K562 (cell line): ENCODE data around the gene PPM1D. TPM values are rescaled to one million over a fixed set of nuclear protein-coding genes. Genes with fewer than 3 reads are reported as not detected.

Experiments
- CXXC5 ChIP-seq: fragments of 250-450 bp; sonication (Bioruptor Pico); IDR thresholded peaks from 2 replicates; pipeline ENCODE4 v1.8.0; 2022; ENCODE audit warnings: inconsistent platforms, mild to moderate bottlenecking, moderate library complexity
- HLTF ChIP-seq: fragments of 450-650 bp; IDR thresholded peaks from 2 replicates; pipeline ENCODE4 v1.6.1; 2016
- JUN ChIP-seq, 2 experiments: sonication (generic) in 1 of 2; formaldehyde crosslinking in 1 of 2; IDR thresholded peaks; 2 replicates each; pipeline versions ENCODE4 v1.6.1 to v1.8.0; 2012 to 2022; ENCODE audit warnings: borderline replicate concordance in 2 of 2, mild to moderate bottlenecking in 2 of 2, improper control_type of control experiment in 1 of 2, low read depth in 1 of 2, low read length in 1 of 2, missing genetic modification reagents in 1 of 2
- LARP7 ChIP-seq: fragments of 450-650 bp; IDR thresholded peaks from 2 replicates; pipeline ENCODE4 v1.6.1; 2016
- MCM2 ChIP-seq: fragments of 450-650 bp; IDR thresholded peaks from 2 replicates; pipeline ENCODE4 v1.6.1; 2017; ENCODE audit warnings: low read depth, mild to moderate bottlenecking
- MEF2D ChIP-seq: conservative IDR thresholded peaks from 2 replicates; pipeline ENCODE4 v1.6.1; 2016; ENCODE audit warnings: low read depth, missing genetic modification characterization, missing compliant biosample characterization
- POLR2A ChIP-seq: fragments of 450-650 bp; conservative IDR thresholded peaks from 2 replicates; pipeline ENCODE4 v1.6.1; 2016
- RERE ChIP-seq: sonication (generic); formaldehyde crosslinking; IDR thresholded peaks from 2 replicates; pipeline ENCODE4 v1.8.0; 2023; ENCODE audit warnings: missing genetic modification reagents, mild to moderate bottlenecking, borderline replicate concordance
- SIX5 ChIP-seq, 2 experiments: IDR thresholded peaks; 2 replicates each; pipeline ENCODE4 v1.6.1; 2011; ENCODE audit warnings: low read length in 2 of 2, borderline replicate concordance in 1 of 2, low read depth in 1 of 2, mild to moderate bottlenecking in 1 of 2, moderate library complexity in 1 of 2; ENCODE audit not compliant: insufficient read depth in 1 of 2
- STAG1 ChIP-seq: sonication (generic); formaldehyde crosslinking; IDR thresholded peaks from 2 replicates; pipeline ENCODE4 v1.5.0; 2020; ENCODE audit warnings: missing genetic modification reagents, borderline replicate concordance
- TOE1 ChIP-seq, 2 experiments: fragments of 450-650 bp in 1 of 2; sonication (generic) in 1 of 2; formaldehyde crosslinking in 1 of 2; IDR thresholded peaks; 2 replicates each; pipeline versions ENCODE4 v1.7.1 to v1.8.0; 2016 to 2022; ENCODE audit warnings: borderline replicate concordance in 2 of 2, mild to moderate bottlenecking in 2 of 2, antibody characterized with exemption in 1 of 2, inconsistent platforms in 1 of 2, low read depth in 1 of 2, missing genetic modification reagents in 1 of 2, moderate library complexity in 1 of 2
- U2AF1 ChIP-seq: fragments of 200-400 bp; formaldehyde crosslinking; optimal IDR thresholded peaks from 2 replicates; pipeline ENCODE3; 2017; ENCODE audit warnings: mild to moderate bottlenecking, low read depth, low read length, moderate library complexity
- ZNF134 ChIP-seq: fragments of 250-450 bp; sonication (Bioruptor Pico); conservative IDR thresholded peaks from 2 replicates; pipeline ENCODE4 v1.4.0; 2020
- polyA plus RNA-seq, 8 experiments: library from polyadenylated mRNA; depleted of rRNA in 4 of 8; stranded (reverse) in 5 of 8; unstranded in 3 of 8; fragments of >200 nt; fragmentation: Nextera tagmentation in 2 of 8; fragmentation: Illumina TruSeq in 1 of 8; extraction: Ambion mirVana in 2 of 8; extraction: Trizol in 1 of 8; gene quantifications; 2 replicates each; pipeline versions ENCODE4 v1.2.1 to v1.2.3, GENCODE V29; 2011 to 2014; ENCODE audit warnings: inconsistent platforms in 1 of 8, missing spikeins in 1 of 8
- total RNA-seq, 7 experiments: library from RNA; depleted of rRNA in 6 of 7; stranded (reverse); fragments of >200 nt in 6 of 7; fragmentation: Illumina TruSeq in 2 of 7; extraction: Trizol in 2 of 7; gene quantifications; 2 replicates each; pipeline versions ENCODE4 v1.2.1 to v1.2.3, GENCODE V29; 2011 to 2021; ENCODE audit warnings: low replicate concordance in 1 of 7
- TF ChIP-seq, protein P1 (sequence below): fragments of 450-650 bp; formaldehyde crosslinking; IDR thresholded peaks from 2 replicates; pipeline ENCODE4 v1.4.0; 2022; ENCODE audit warnings: mild to moderate bottlenecking, moderate library complexity
- TF ChIP-seq, protein P2 (sequence below): fragments of 450-650 bp; IDR thresholded peaks from 2 replicates; pipeline ENCODE4 v1.6.1; 2016; ENCODE audit warnings: low read depth, mild to moderate bottlenecking, moderate library complexity
- TF ChIP-seq, protein P3 (sequence below): sonication (generic); formaldehyde crosslinking; IDR thresholded peaks from 2 replicates; pipeline ENCODE4 v1.8.1; 2022; ENCODE audit warnings: missing genetic modification reagents

Gene PPM1D
- total and polyA plus RNA-seq, 9 of the 15 experiments (the other 6 are each of a cell fraction or from before 2014, with no cell fraction given) = 2.1 to 19.0 (median 7.8) TPM

DNA sequence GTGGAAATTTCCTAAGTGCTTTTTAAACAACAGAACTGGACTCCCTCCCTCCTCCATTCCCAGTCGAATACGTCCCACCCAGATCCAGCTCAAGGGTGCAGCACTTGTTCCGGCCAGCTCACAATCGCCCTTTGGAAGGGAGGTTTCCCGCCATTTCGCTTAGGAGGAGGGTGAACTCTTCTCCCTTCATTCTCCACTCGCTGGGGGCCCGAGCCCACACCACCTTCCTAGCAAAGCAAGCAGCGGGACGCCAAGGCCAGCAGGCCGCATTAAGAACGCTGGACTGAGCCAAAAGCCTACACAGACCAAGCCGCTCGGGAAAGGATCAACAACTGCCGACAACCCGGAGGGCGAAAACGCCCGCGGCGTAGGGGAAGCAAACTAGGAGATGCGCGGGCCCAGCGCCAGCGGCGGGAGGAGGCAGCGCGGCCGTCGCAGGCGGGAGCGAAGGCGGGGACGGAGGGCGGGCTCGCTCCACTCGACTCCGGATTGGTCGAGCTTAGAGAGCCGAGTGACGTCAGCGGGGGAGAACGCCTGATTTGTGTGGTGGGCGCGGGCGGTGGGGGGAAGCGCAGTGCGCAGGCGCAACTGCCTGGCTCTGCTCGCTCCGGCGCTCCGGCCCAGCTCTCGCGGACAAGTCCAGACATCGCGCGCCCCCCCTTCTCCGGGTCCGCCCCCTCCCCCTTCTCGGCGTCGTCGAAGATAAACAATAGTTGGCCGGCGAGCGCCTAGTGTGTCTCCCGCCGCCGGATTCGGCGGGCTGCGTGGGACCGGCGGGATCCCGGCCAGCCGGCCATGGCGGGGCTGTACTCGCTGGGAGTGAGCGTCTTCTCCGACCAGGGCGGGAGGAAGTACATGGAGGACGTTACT, at the start of gene PPM1D (continued):
- TF ChIP-seq, protein P1, sequence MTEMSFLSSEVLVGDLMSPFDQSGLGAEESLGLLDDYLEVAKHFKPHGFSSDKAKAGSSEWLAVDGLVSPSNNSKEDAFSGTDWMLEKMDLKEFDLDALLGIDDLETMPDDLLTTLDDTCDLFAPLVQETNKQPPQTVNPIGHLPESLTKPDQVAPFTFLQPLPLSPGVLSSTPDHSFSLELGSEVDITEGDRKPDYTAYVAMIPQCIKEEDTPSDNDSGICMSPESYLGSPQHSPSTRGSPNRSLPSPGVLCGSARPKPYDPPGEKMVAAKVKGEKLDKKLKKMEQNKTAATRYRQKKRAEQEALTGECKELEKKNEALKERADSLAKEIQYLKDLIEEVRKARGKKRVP (CRISPR knock-in tag) = no peak
- TF ChIP-seq, protein P2, sequence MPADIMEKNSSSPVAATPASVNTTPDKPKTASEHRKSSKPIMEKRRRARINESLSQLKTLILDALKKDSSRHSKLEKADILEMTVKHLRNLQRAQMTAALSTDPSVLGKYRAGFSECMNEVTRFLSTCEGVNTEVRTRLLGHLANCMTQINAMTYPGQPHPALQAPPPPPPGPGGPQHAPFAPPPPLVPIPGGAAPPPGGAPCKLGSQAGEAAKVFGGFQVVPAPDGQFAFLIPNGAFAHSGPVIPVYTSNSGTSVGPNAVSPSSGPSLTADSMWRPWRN = no peak
- TF ChIP-seq, protein P3, sequence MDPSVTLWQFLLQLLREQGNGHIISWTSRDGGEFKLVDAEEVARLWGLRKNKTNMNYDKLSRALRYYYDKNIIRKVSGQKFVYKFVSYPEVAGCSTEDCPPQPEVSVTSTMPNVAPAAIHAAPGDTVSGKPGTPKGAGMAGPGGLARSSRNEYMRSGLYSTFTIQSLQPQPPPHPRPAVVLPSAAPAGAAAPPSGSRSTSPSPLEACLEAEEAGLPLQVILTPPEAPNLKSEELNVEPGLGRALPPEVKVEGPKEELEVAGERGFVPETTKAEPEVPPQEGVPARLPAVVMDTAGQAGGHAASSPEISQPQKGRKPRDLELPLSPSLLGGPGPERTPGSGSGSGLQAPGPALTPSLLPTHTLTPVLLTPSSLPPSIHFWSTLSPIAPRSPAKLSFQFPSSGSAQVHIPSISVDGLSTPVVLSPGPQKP (CRISPR knock-in tag) = no peak
- TF ChIP-seq SIX5 (IDR thresholded peaks at IDR 0.05; ENCODE audit: borderline replicate concordance in 1 of 2, insufficient read depth in 1 of 2, low read depth in 1 of 2, low read length in 2 of 2) = no peak
- TF ChIP-seq MEF2D = no peak
- no peak for TF ChIP-seq ZNF134 (CRISPR knock-in tag)
- no peak for TF ChIP-seq LARP7
- no peak for TF ChIP-seq RERE
- peak; percentile 42; the same call in 1 of the 2 replicates for TF ChIP-seq TOE1 (IDR thresholded peaks at IDR 0.05; ENCODE audit: borderline replicate concordance)
- TF ChIP-seq TOE1 (CRISPR knock-in tag; IDR thresholded peaks at IDR 0.05; ENCODE audit: borderline replicate concordance, low read depth) = no peak
- TF ChIP-seq STAG1 (CRISPR knock-in tag) = no peak
- TF ChIP-seq U2AF1 = peak; percentile 25
- peak; percentile 21; the same call in 1 of the 2 replicates for TF ChIP-seq JUN (IDR thresholded peaks at IDR 0.05; ENCODE audit: borderline replicate concordance, low read depth, low read length)
- 0 out of 2 replicates have a peak, but pooled peaks have one; percentile 50 for TF ChIP-seq JUN (CRISPR knock-in tag; IDR thresholded peaks at IDR 0.05; ENCODE audit: borderline replicate concordance)
- peak; percentile 82 for TF ChIP-seq CXXC5
- TF ChIP-seq POLR2A = peak; percentile 99
- TF ChIP-seq HLTF = no peak
- TF ChIP-seq MCM2 = no peak
